ENCODE results near the gene ELK3. TPM values are rescaled to one million over a fixed set of nuclear protein-coding genes. Genes with fewer than 3 reads are reported as not detected.

The ELK3 gene
- total RNA-seq, 1 experiment from 2014 or later = 9.4 TPM

GRCh38 chr12:96226401-96226800 lies 32.2 kb downstream of the ELK3 start:
- no peaks in the 10 kb centered on the region for H4K20me1 ChIP-seq (ENCODE audit: control insufficient read depth, insufficient read depth, insufficient read length)
- H2AFZ ChIP-seq (ENCODE audit: low read length) = no peak overlapping the region
- no peak overlapping the region for H2BK120ac ChIP-seq (ENCODE audit: low read depth, low read length, poor library complexity, severe bottlenecking)
- no peak overlapping the region for H2AK5ac ChIP-seq (ENCODE audit: insufficient read length, low read length)
- Mint-ChIP-seq H3K4me3 (no peak overlapping the region), H3K4me1 (peaks cover 4 to 6% of the 10 kb centered on the region in 2 experiments; a peak in 3 of 4 replicates), H3K36me3 (ENCODE audit: insufficient read depth in 1 of 3, low read depth in 3 of 3) (peaks cover 0 to 2% (median 0%) of the 10 kb centered on the region in 3 experiments; a peak in 1 of 7 replicates), H3K27ac (no peak overlapping the region), H3K27me3 (ENCODE audit: low read depth) (no peaks in the 10 kb centered on the region), H3K9me3 (no peaks in the 10 kb centered on the region)
- no peak overlapping the region for H4K91ac ChIP-seq (ENCODE audit: insufficient read length, low read depth, low read length)
- H2BK12ac ChIP-seq (ENCODE audit: insufficient read length, low read depth, low read length) = no peak overlapping the region
- H3K4me1 ChIP-seq (ENCODE audit: insufficient read depth, low read length) = no peaks in the 10 kb centered on the region
- no peak overlapping the region for H3K23ac ChIP-seq (ENCODE audit: insufficient read length, low read depth, low read length)
- no peak overlapping the region for H2BK5ac ChIP-seq (ENCODE audit: insufficient read length, low read length)
- no peaks in the 10 kb centered on the region for H3K79me2 ChIP-seq (ENCODE audit: insufficient read depth, low read length)
- no peak for DNase-seq
- H3K9me3 ChIP-seq (ENCODE audit: control insufficient read depth, low read depth, low read length) = no peaks in the 10 kb centered on the region
- H4K8ac ChIP-seq (replicated peaks; ENCODE audit: insufficient read length, low read depth, low read length) = no peak overlapping the region
- no peak overlapping the region for H4K5ac ChIP-seq (ENCODE audit: insufficient read length, low read depth, low read length)
- no peak overlapping the region for H3K4ac ChIP-seq (ENCODE audit: low read depth, low read length)
- H3K4me2 ChIP-seq (ENCODE audit: insufficient read depth, insufficient read length, low read length) = no peak overlapping the region
- no peak for TF ChIP-seq CTCF (conservative IDR thresholded peaks at IDR 0.05)
- H3K27ac ChIP-seq (ENCODE audit: insufficient read length, low read depth, low read length) = no peak overlapping the region
- H3T11ph ChIP-seq (ENCODE audit: low read length) = no peak overlapping the region
- H3K79me1 ChIP-seq (ENCODE audit: insufficient read depth, low read depth, low read length, poor library complexity, severe bottlenecking) = no peaks in the 10 kb centered on the region
- H2BK20ac ChIP-seq (ENCODE audit: low read depth, low read length, poor library complexity, severe bottlenecking) = no peak overlapping the region
- H3K56ac ChIP-seq (ENCODE audit: insufficient read length, low read depth, low read length) = no peak overlapping the region
- no peaks in the 10 kb centered on the region for H3K27me3 ChIP-seq (ENCODE audit: insufficient read depth, low read length)
- no CpG with 5 or more reads among the region's 4 CpGs for WGBS (ENCODE audit: extremely low coverage, insufficient read length, low lambda C conversion rate)
- no peaks in the 10 kb centered on the region for H3K23me2 ChIP-seq (ENCODE audit: insufficient read length, low read depth, low read length, poor library complexity, severe bottlenecking)
- H2BK15ac ChIP-seq (ENCODE audit: low read depth, low read length) = no peak overlapping the region
- H3K18ac ChIP-seq (ENCODE audit: insufficient read length, low read depth, low read length) = no peak overlapping the region
- H3K9ac ChIP-seq (ENCODE audit: extremely low read depth, insufficient read length, low read length) = no peak overlapping the region
- no peak overlapping the region for H3K14ac ChIP-seq (ENCODE audit: insufficient read depth, low read length)

Measured in H9 (cell line).